Right atrium auricular region (tissue), 2 donors: ENCODE data around the gene OLFML1. TPM values are rescaled to one million over a fixed set of nuclear protein-coding genes. Genes with fewer than 3 reads are reported as not detected.

Experiments used
- DNase-seq: peaks from one replicate; pipeline ENCODE4 v3.0.0-alpha.2; 2019; ENCODE audit warnings: low spot score
- H3K27ac ChIP-seq, 2 donors: fragments of 200-600 bp; sonication (generic); 1 replicate in 1 of 2; 2 replicates in 1 of 2; pipeline ENCODE4 v1.5.1; 2016 to 2019
- H3K27me3 ChIP-seq, 2 donors: fragments of 200-600 bp; sonication (generic); one replicate each; pipeline versions ENCODE4 v1.5.1 to v1.6.0; 2017 to 2019
- H3K36me3 ChIP-seq: fragments of 200-600 bp; sonication (generic); one replicate; pipeline ENCODE4 v1.5.1; 2016
- H3K4me1 ChIP-seq, 2 donors: fragments of 200-600 bp; sonication (generic); one replicate each; pipeline versions ENCODE4 v1.5.1 to v1.6.0; 2017 to 2019
- H3K4me3 ChIP-seq, 2 donors: fragments of 200-600 bp; sonication (generic); 1 replicate in 1 of 2; 2 replicates in 1 of 2; pipeline ENCODE4 v1.5.1; 2017 to 2019; ENCODE audit warnings: mild to moderate bottlenecking in 1 of 2, moderate library complexity in 1 of 2
- H3K9me3 ChIP-seq, 2 donors: fragments of 200-600 bp; sonication (generic); one replicate each; pipeline ENCODE4 v1.5.1; 2019
- total RNA-seq, 2 donors: library from RNA; depleted of rRNA; stranded (reverse); fragments of >200 nt; gene quantifications; one replicate each; pipeline ENCODE4 v1.1.0, GENCODE V29; 2016
- TF ChIP-seq, protein P1 (sequence below), 2 donors: fragments of 200-600 bp; sonication (generic); IDR thresholded peaks; one replicate each; pipeline ENCODE4 v1.5.1; 2019; ENCODE audit warnings: antibody characterized with exemption in 2 of 2

The OLFML1 gene
- total RNA-seq, 2 donors from 2014 or later: 4.6 to 7.7 TPM

DNA sequence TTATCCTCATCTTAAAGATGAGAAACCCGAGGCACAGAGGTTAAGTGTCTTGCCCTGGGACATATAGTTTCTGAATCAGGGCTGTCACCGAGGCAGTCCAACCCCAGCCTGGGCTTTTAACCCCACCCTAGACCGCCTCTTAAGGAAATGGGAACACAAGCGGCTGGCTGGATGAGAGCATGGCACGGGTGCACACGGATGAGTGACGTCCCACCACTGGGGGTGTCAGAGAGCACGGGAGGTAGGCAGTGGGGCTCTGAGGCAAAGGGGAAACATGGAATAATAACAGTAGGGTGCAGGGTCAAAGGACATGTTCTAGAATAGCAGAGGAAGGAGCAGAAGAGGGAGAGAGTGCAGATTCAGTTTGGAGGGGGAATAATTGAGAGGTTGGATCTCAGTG lies 50.8 kb downstream of the OLFML1 start:
- no peaks in the 10 kb centered on the region for H3K36me3 ChIP-seq
- H3K4me1 ChIP-seq: peaks cover 0 to 17% of the 10 kb centered on the region in 2 donors
- H3K27ac ChIP-seq: no peak overlapping the region
- H3K27me3 ChIP-seq: no peaks in the 10 kb centered on the region
- DNase-seq: no peak
- no peak overlapping the region for H3K4me3 ChIP-seq
- TF ChIP-seq, protein P1, sequence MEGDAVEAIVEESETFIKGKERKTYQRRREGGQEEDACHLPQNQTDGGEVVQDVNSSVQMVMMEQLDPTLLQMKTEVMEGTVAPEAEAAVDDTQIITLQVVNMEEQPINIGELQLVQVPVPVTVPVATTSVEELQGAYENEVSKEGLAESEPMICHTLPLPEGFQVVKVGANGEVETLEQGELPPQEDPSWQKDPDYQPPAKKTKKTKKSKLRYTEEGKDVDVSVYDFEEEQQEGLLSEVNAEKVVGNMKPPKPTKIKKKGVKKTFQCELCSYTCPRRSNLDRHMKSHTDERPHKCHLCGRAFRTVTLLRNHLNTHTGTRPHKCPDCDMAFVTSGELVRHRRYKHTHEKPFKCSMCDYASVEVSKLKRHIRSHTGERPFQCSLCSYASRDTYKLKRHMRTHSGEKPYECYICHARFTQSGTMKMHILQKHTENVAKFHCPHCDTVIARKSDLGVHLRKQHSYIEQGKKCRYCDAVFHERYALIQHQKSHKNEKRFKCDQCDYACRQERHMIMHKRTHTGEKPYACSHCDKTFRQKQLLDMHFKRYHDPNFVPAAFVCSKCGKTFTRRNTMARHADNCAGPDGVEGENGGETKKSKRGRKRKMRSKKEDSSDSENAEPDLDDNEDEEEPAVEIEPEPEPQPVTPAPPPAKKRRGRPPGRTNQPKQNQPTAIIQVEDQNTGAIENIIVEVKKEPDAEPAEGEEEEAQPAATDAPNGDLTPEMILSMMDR (IDR thresholded peaks at IDR 0.05): peak in 1 of 2 donors; percentile 32
- no peaks in the 10 kb centered on the region for H3K9me3 ChIP-seq

DNA sequence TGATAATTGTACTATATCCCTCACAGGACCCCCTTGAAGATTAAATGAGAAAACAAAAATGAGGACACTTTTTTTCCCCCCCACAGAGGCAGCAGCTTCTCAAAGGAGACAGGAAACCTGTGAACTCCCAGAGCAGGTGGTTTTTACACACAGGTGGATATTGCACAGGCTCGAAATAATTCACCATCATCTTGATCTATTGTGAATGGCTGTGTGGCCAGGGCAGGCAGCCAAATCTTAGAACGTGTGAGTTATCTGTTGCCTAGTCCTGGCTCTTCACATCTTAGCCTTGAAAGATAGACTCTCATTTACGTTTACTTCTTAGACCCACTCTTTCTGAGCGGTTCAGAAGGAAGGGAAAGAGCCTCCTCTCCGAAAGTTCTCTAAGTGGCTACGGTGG lies 52.0 kb downstream of the OLFML1 start:
- no peaks in the 10 kb centered on the region for H3K27me3 ChIP-seq
- H3K4me1 ChIP-seq: peaks cover 0 to 17% of the 10 kb centered on the region in 2 donors
- DNase-seq: no peak
- H3K9me3 ChIP-seq: no peaks in the 10 kb centered on the region
- no peak overlapping the region for H3K4me3 ChIP-seq
- TF ChIP-seq, protein P1 (IDR thresholded peaks at IDR 0.05): no peak
- H3K27ac ChIP-seq: no peak overlapping the region
- H3K36me3 ChIP-seq: no peaks in the 10 kb centered on the region

DNA sequence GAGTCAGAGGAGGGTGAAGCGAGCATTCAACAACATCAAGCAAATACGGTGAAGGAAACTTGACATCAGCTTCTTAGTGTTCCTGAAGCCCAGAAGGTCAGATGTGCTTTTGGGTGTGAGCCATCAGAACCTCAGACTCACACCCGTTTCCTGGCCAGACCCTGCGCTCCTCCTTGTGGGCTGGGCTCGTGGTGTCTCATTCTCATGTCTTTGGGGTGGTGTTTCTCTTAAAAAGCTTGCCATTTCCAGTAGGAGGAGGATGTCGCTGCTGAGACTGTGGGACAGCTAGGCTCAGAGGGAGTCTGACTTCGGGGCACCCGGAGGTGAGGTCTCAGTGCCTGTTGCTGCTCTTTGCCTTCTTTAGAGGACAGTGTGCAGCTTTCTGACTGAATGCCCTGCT lies 52.7 kb downstream of the OLFML1 start:
- no peak overlapping the region for H3K4me3 ChIP-seq
- TF ChIP-seq, protein P1 (IDR thresholded peaks at IDR 0.05): no peak
- no peak overlapping the region for H3K27ac ChIP-seq
- H3K27me3 ChIP-seq: no peaks in the 10 kb centered on the region
- no peaks in the 10 kb centered on the region for H3K36me3 ChIP-seq
- peaks cover 0 to 19% of the 10 kb centered on the region in 2 donors for H3K4me1 ChIP-seq
- H3K9me3 ChIP-seq: no peaks in the 10 kb centered on the region
- DNase-seq: peak; percentile 69

DNA sequence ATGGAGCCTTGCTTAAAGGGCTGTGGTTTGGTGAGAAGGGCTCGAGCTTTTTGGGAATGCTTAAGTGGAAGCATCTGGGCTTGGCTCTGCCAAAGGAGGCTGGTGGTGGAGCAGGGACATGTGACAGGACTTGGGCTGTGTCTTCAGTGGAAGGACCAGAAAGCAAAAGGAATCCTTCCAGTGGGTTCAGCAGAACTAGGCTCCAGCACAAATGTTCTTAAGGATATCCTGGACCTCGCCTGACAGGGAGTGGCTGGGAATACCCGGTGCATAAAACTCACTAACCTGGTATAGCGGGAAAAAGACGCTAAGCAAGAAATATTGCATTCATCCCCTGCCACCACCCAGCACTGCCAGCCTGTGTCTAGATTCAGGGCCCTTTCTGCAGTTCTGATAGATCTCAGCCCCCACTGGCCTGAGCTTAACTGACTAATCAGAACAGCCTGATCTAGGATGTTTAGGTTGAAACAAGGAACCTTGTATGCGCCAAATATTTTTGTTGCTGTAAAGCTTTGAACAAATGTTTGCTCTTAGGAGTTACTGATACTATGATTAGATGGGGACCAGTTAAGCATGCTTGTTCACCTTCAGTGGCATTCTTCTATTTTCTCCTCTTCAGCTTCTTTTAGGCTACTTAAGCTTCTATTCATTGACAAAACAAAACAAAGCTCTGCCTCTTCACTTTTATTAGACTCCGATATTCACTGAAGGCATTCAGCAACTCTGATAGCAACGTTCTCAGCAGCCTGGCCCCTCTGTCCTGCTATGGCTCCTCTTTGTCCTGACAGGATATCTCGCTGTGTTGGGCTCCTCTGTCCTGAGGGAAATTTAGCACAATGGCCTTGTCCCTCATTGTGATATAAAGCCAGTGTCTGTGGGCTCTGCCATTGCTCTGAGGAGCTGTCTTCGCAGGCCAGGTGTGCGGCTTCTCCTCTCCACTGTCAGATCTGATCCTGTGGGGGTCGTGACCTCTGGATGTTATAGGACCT lies 53.5 kb downstream of the OLFML1 start:
- Histone ChIP-seq H3K27ac (no peak overlapping the region), H3K4me1 (peaks cover 0 to 27% of the 10 kb centered on the region in 2 donors), H3K36me3 (no peaks in the 10 kb centered on the region), H3K27me3 (no peaks in the 10 kb centered on the region), H3K4me3 (no peak overlapping the region), H3K9me3 (no peaks in the 10 kb centered on the region)
- no peak for DNase-seq
- TF ChIP-seq, protein P1 (IDR thresholded peaks at IDR 0.05): no peak

DNA sequence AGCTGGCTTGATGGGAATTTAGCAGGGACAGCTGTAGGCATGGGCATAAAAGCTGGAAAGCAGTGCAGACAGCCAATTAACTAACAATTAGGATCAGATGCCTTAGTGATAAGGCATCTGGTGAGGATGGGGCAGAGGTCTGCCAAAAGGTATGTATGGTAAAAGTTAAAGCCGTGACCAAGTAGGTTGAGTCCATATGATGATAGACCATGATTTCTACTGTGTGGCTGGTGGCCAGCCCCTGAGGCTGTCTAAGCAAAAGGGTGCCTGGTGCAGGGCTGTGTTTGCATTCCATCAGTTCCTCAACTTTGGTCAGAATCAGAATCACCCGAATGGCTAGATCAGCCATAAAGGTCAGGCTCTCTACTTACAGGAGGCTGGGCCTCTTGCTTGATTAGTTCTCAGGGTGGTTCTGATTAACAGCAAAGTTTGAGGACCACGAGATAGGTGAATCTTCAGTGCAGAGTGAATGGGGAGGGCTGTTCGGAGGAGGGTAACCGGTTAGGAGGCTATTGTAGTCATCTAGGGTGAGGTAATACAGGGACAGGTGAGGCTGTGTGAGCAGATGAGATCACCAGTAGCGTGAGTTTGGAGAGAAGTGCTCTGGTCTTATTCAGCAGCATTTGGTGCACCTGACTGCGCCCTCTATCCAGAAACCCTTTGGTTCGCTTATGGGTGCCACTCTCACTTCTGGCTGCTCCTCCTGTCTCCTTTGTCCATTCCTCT lies 55.7 kb downstream of the OLFML1 start:
- TF ChIP-seq, protein P1 (IDR thresholded peaks at IDR 0.05): no peak
- H3K27ac ChIP-seq: no peak overlapping the region

More for the DNA sequence above, 55.7 kb downstream of the OLFML1 start:
- Histone ChIP-seq H3K27me3 (no peaks in the 10 kb centered on the region), H3K4me3 (no peak overlapping the region), H3K9me3 (no peaks in the 10 kb centered on the region), H3K4me1 (peaks cover 0 to 38% of the 10 kb centered on the region in 2 donors), H3K36me3 (no peaks in the 10 kb centered on the region)
- DNase-seq: no peak
